GM13976 (cell line): ENCODE measurements around the gene GNPAT.

ENCODE experiments used
- DNase-seq: peaks from one replicate; pipeline ENCODE4 v3.0.0; 2012; ENCODE audit warnings: low spot score
- in situ Hi-C: fragments of 300-500 bp; cut with MboI; formaldehyde crosslinking; loops from one replicate; pipeline ENCODE4 v1.12.0; 2022; ENCODE audit warnings: low sequenced_read_pairs, mixed read lengths, inconsistent platforms; ENCODE audit not compliant: unreplicated experiment
- TF ChIP-seq, protein P1 (sequence below): IDR thresholded peaks from 2 replicates; pipeline ENCODE4 v1.5.1; 2012; ENCODE audit warnings: borderline replicate concordance, mild to moderate bottlenecking; ENCODE audit not compliant: insufficient read depth; ENCODE audit errors: extremely low read depth, missing control alignments, control extremely low read depth

The GNPAT gene

GRCh38 chr1:231318568-231318967 lies 77.6 kb downstream of the GNPAT start:
- TF ChIP-seq, protein P1, sequence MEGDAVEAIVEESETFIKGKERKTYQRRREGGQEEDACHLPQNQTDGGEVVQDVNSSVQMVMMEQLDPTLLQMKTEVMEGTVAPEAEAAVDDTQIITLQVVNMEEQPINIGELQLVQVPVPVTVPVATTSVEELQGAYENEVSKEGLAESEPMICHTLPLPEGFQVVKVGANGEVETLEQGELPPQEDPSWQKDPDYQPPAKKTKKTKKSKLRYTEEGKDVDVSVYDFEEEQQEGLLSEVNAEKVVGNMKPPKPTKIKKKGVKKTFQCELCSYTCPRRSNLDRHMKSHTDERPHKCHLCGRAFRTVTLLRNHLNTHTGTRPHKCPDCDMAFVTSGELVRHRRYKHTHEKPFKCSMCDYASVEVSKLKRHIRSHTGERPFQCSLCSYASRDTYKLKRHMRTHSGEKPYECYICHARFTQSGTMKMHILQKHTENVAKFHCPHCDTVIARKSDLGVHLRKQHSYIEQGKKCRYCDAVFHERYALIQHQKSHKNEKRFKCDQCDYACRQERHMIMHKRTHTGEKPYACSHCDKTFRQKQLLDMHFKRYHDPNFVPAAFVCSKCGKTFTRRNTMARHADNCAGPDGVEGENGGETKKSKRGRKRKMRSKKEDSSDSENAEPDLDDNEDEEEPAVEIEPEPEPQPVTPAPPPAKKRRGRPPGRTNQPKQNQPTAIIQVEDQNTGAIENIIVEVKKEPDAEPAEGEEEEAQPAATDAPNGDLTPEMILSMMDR = no peak
- no peak for DNase-seq
- in situ Hi-C loops = no loop called here

DNA sequence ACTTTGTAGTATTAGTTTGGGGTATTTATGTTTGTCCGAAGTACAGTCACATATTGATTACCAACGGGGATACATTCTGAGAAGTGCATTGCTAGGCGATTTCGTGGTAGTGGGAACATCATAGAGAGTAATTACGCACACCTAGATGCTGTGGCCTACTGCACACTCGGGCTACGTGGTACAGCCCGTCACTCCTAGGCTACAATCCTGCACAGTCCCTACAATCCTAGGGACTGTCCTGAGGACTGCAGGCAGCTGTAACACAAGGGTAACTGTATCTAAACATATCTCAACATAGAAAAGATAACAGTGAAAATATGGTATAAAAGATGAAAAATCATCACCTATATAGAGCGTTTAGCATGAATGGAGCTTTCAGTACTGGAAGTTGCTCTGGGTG lies 78.1 kb downstream of the GNPAT start:
- in situ Hi-C loops = no loop called here
- no peak for DNase-seq
- TF ChIP-seq, protein P1 = no peak

DNA sequence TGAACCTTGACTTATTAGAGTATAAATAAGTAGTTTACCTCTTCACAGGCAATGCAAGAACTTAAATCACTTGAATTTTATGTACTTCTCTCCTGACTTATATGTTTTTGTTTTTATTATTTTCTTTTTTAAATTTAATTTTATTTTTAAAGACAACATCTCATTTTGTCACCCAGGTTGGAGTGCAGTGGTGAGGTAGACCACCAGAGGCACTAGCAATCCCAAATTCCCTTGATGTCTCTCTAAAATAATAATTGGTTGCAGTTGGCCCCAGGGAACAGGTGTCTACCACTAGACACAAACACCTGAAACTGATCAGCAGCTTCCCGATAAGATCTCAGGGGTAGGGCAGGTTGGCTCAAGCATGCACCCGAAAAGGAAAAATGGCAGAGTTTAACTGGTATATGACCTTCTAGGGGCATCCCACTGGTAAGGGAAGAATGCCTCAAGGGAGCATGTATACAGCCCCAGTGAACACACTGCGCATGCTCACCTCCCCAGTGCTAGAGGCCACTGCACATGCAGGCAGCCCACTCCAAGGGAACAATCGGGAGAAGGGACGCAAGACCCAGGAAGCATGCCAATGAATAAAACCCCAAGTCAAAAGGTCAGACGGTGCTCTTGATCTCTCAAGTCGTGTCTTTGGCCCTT lies 82.0 kb downstream of the GNPAT start:
- in situ Hi-C loops = no loop called here
- TF ChIP-seq, protein P1 = no peak
- DNase-seq = no peak

DNA sequence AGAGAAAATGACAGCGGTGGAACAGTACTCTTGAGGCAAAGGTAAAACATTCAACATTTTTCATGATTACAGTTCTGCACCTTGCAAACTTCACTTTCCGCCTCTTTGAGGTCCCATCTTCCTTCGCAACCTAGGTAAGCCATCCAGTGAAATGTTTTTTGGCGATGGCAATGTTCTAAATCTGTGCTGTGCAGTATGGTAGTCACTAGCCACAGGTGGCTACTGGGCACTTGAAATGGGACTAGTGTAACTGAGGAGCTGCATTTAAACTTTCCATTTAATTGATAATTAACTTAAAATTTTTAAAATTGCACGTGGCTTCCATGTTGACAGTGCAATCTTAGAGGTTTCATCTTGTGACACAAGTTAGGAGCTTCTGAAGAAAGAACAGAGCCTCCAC lies 83.6 kb downstream of the GNPAT start:
- TF ChIP-seq, protein P1 = no peak
- DNase-seq = no peak
- in situ Hi-C loops = no loop called here

- in situ Hi-C loops = no loop called here
- no peak for DNase-seq
- TF ChIP-seq, protein P1 = no peak
Observed at GRCh38 chr1:231326248-231326647, 85.2 kb downstream of the GNPAT start.
